ELR (cell line): ENCODE results near the gene IZUMO2.
A peak's percentile ranks its signal among the peaks of the same experiment; 100 is the strongest.
"Not testable (repeated sequence)": the region's sequence is repeated elsewhere in the genome, so short reads cannot be mapped to it uniquely, and the experiment has no call there.

ENCODE experiments used
- DNase-seq: peaks from one replicate; pipeline ENCODE4 v3.0.0-alpha.2; 2015; ENCODE audit warnings: low read depth

IZUMO2 gene

DNA sequence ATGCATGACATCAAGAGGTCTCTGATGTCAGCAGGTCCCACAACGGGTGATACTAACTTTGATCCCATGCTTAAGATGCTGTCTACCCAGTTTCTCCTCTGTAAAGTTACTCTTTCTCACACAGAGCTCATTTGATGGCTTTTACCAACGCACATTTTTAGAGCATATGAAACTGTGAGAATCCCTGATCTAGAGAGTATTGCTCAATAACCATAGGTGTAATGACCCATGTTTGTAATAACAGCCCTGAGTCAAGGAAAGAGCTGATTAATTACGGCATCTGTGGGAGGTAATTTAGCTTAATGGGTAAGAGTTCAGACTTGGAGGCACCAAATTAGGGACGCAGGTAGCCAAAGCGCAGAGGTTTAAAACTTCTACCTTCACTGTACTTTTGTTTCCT, 18.0 kb upstream of the IZUMO2 start:
- no peak for DNase-seq

DNA sequence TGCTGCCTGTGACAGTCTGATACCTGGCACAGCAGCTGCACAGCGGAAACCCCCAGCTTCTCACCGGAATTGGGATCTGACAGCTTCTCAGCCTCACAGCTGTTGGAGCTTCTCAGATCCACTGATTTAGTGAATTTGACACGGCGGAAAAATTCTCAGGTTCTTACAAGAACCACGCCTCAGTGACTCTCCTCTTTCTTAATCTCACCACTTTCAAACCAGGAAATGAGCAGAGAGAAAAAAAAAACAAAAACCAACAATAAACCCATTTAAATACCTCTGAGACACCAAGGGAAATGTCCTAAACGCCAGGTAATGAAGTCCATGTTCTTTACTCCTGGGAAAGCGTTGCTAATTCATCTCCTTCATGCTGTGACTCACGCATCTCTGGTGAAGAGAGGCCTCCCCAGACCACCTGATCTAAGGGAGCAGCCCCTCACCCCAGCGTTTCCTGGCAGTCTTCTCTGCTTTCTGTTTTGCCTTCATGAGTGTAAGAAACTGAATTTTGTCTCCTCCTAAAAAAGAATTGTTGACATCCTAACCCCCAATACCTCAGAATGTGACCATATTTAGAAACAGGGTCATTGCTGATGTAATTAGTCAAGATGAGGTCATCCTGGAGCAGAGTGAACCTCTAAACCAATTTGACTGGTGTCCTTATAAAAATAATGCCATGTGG, 15.9 kb upstream of the IZUMO2 start:
- DNase-seq = no peak

DNA sequence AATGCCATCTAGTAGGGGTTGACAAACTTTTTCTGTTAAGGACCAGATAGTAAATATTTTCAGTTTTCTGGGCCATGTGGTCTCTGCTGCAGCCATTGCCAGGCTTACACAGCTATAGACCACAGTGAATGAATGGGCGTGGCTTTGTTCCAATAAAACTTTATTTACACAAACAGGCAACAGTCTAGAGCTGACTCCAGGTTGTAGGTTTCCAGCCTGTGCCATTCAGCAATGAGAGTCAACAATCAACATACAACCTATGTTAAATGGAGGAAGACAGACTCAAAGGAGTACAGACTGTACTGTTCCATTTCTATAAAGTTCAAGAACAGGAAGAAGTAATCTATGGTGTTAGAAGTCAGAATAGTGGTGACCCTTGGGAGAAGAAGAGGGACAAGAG, 15.2 kb upstream of the IZUMO2 start:
- DNase-seq = no peak

DNA sequence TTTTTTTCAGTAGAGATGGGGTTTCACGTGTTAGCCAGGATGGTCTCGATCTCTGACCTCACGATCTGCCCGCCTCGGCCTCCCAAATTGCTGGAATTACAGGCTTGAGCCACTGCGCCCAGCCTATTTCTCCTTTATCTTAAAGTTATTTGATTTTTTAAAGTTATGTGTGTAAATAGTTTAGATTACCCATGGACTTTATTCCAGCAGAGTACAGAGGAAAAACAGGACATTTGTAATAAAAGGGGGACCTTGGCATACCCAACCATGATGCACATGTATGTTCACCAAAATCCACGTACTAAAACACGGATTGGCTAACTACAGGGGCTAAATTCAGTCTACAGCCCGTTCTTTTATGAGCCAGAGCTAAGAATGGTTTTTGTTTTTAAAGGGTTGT, 13.7 kb upstream of the IZUMO2 start:
- DNase-seq = no peak

DNA sequence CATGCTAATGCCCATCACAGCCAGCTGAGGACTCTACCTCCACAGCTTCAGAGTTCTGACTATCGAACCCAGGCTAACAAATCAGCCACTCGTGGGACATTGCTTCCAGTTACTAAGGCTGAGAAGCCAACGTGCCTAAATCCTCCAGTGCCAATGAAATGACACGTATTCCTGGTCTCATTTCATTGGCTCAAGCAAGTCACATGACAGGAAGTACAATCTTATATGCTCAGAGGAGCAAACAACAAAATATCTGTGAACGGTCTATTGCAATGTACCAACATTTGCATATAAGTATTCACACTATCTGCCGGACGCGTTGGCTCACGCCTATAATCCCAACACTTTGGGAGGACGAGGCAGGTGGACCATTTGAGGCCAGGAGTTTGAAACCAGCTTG, 12.8 kb upstream of the IZUMO2 start:
- DNase-seq = no peak

DNA sequence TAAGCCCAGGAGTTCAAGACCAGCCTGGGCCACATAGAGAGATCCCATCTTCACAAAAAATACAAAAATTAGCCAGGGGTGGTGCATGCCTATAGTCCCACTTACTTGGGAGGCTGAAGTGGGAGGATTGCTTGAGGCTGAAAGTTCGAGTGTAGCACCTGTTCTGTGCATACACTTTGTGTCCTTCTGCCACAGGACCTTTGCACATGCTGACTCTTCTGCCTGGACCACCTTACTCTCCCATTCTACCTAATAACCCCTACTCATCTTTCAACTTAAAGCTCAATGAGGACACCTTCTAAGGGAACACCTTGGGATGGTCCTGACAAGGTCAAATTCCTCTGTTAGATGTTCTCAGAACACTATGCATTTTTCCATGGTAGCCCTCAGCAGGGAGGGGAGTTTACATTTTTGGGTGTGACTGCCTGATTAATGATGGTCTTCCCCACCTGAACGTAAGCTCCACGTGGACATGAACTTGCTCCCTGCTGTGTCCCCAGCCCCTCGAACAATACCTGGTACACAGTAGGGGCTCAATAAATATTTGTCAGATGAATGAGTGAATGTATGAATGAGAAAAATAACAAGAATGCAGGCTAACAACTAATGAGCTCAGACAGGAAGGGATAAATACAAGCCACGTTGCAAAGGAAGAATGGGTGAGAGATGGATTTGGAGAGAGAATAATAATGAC, 11.2 kb upstream of the IZUMO2 start:
- no peak for DNase-seq

DNA sequence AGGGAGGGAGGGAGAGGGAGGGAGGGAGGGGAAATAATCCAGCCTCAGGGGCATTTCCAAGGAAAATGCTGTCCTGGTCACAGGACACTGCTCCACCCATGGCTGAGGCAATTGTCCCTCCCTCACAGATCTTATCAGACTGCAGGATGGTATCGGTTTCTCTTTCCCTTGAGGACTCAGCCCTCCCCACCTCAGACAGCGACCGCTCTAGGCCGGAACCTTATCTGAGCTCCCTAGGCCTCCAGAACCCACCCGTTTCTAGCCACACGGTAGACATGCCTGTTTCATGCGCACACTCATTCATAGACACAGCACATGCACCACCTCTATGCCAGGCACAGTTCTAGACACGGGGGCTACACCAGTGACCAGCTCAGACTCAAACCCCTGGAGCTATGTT, 10.0 kb upstream of the IZUMO2 start:
- DNase-seq = no peak

DNA sequence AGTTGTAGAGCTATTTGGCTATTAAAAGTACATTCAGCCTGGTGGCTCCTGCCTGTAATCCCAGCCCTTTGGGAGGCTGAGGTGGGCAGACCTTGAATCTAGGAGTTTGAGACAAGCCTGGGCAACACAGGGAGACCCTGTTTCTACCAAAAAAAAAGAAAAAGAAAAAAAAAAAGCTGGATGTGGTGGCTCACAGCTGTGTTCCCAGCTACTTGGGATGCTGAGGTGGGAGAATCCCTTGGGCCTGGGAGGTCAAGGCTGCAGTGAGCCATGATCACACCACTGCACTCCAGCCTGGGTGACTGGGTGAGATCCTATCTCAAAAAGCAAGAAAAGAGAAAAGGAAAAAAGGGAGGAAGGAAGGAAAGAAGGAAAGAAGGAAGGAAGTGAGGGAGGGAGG, 9.6 kb upstream of the IZUMO2 start:
- no peak for DNase-seq

DNA sequence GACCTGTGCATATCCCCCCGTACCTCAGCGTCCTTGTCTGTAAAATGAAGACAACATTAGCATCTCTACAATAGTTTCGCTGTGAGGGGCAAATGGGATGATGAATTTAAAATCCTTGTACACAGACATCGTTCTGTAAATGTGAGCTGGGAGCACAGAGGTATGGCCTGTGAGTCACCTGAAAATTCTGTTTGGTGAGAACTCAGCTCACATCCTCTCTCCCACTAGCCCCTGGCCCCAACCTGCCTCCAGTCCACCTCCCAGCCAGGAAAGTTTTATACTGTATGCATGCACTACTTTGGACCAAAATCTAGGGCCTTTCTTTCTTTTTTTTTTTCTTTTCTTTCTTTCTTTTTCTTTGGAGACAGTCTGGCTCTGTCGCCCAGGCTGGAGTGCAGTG, 8.7 kb upstream of the IZUMO2 start:
- DNase-seq = no peak

DNA sequence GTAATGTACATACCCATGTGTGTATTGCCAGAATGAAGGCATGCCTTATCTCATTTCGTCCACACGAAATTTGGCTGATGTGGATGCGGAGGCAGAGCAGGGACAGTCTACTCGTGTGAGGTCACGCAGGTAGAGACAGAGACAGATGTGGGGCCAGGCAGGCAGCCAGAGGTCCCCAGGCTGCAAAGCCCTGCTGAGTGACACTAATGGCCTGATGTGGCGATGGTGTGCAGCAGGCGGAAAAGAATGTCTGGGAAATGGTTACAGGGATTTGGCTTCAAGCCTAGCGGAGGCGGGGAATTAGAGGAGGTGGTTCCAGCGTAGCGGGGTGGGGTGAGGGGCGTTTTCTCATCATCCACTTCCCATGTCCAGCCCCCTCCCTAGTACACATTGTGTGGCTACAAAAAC, 4.2 kb upstream of the IZUMO2 start:
- DNase-seq = no peak

DNA sequence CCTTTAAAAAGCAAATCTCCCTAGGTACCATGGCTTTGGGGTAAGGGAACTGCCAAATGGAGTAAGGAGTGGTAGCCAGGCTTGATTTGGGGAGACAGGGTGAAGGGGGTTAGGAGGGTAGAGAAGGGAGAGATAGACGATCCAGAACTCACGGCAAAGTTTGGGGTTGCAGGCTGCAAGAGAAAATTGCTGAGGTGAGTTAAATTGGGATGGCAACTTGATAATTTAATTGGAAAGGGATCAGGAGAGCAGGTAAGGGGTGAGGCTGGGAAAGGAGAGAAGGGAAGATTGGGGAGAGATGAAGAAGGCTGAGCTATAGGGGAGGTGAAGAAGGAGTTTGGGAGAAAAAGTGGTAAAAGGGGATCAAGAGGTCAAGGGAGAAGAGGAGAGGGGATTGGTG, 4.0 kb downstream of the IZUMO2 start:
- no peak for DNase-seq

DNA sequence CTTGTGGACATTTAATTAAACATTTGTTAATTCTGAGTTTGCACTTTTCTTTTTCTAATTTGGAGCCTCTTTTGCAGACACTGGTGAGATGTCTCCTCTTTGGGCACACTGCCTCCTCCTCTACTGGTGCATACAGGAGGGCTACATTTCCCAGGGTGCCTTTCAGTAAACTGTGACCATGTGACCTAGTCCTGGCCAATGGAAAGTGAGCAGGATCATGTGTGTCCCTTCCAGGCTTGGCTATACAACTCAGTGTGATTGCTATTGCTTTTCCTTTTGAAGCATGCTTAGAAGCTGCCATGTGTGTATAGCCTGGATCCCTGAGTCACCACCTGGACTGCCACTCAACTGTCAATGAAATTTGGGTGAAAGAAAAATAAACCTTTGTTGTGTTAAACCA, 4.5 kb downstream of the IZUMO2 start:
- DNase-seq = no peak

DNA sequence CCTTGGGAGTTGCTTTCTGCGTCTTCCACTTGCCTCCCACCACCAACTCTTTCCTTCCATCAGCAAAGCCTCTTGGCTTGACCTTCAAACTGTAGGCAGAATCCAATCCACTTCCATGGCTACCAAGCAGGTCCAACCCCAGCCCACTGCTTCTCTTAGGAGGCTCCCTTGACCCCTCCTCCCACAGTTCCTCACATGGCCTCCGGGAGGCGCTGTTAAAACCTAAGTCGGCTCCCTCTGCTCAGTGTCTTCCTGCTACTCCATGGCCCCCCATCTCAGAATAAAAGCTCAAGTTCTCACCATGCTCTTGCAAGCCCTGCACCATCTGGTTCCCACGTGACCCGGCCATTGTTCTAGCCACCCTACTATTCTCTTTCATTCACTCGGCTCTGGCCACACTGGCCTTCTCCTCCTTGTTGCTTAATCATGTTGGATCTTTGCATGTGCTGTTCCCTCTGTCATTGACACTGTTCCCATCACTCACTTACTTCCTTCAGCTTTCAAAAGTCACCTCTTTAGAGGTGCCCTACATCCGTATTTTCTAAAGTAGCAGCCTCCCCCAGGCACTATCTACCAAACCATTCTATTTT, 7.5 kb downstream of the IZUMO2 start:
- no peak for DNase-seq

DNA sequence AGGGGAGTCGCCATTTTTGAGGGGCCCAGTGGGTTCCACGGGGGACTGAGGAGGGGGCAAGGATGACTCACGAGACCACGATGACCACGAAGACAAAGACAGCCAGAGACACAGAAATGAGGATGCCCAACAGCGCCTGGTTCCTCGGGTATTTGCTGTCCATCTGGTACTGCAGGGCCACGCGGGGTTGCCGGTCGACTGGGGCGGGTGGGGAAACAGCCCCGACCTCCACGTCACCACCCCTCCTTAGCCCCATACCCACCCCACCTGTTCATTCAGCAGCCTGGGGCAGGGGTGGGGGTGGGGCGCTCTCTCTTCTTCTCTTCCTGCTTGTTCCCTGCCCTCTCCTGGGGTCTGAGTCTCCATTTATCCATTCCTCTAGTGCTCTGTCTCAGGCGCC, 8.6 kb downstream of the IZUMO2 start:
- no peak for DNase-seq

DNA sequence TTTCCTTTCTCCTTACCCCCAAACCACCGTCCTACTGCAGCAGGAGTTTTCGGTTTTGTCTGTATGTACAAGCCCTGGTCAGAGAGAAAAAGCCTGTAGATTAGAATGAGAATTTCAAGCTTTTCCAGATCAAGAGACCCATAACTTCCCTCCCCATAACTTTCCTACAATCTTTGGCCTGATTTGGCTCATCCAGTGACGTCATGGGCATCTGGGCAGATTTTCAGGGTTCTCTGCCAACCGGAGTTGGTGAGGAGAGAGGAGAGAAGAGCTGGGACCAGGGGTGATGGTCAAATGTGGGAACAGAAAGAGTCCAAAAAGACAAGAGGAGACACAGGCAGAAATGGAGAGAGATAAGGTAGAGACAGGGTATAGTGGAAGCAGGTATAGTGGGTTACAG, 10.5 kb downstream of the IZUMO2 start:
- no peak for DNase-seq

DNA sequence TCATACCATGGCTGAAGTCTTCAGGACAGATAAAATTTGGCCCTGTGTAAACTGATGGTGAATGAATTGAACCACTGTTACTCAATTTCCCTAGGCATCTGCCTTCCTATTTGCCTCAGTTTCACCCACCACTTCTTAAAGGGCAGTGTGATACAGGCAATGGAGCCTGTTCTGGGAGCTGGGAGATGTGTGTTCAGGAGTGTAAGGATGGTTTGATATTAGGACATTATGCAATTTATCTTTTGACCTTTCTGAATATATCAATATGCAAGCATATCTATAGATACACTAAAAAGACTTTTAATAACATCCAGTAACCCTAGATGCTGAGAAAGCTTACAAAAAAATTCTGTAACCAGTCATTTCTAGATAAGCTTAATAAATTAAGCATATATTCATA, 14.6 kb downstream of the IZUMO2 start:
- no peak for DNase-seq

DNA sequence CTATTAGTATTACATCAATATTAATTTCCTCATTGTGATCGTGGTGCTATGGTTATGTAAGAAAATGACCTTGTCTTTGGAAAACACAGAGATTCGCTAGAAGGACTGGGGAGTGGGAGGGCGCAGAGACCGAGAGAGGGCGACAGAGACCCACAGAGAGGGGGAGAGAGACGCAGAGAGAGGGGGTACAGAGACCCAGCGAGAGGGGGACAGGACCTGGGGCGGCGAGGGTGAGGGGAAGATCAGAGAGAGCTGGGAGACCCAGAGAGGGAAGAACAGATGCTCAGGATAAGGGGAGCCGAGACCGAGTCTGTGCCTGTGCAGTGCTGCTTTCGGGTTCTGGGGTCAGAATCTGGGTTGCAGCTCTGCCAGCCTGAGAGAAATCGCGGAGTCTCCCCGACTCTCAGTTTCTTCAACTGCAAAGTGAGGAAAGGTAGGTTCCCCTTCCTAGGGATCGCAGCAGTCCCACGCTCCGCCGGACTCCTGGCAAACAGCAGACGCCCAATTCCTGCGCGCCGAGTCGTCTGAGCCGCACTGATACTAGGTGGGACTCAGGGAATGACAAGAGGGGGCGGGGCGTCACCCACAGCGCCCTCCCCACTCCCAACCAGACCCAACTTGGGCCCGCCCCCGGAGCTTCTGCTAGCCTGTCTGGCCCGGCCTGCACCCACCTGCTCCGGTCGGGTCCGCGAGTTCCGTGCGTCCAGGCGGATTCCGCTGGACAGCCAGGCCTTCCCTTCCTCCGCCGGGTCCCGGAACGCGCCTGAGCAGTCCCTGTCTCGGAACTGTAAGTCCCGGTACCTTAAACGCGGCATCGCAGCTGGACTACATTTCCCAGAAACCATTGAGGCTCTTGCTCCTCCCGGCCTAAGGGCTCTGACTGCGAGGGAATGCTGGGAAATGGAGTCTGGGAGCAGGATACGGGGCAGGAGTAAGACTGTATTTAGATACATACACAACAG, 15.3 kb downstream of the IZUMO2 start:
- peak; percentile 82 for DNase-seq

DNA sequence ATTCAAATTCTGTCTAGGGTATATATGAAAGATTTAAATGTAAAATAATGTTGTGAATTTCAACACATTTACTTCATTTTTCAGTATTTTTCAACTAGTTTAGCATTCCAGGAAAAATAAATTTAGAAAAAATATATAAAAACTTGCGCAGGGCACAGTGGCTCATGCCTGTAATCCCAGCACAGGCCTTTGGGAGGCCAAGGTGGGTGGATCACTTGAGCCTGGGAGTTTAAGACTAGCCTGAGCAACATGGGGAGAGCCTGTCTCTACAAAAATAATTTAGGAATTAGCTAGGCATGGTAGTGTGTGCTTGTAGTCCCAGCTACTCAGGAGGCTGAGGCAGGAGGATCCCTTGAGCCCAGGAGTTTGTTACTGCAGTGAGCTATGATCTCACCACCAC, 21.2 kb downstream of the IZUMO2 start:
- not testable (repeated sequence) for DNase-seq

DNA sequence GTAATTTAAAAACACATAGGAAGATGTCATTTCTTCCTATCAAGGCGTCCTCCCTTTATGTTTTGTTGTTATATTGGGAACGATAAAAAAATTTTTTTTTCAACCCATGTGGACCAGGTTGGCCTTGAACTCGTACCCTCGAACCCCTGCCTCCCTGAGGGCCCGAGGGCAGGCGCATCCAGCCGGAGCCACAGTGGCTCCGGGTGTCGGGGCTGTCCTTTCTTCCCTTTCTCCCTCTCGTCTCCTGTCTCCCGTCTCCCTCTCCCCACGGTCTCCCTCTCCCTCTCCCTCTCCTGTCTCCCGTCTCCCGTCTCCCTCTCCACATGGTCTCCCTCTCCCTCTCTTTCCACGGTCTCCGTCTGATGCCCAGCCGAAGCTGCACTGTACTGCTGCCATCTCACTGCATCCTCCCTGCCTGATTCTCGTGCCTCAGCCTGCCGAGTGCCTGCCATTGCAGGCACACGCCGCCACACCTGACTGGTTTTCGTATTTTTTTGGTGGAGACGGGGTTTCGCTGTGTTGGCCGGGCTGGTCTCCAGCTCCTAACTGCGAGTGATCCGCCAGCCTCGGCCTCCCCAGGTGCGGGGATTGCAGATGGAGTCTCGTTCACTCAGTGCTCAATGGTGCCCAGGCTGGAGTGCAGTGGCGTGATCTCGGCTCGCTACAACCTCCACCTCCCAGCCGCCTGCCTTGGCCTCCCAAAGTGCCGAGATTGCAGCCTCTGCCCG, 22.8 kb downstream of the IZUMO2 start:
- DNase-seq = not testable (repeated sequence)

DNA sequence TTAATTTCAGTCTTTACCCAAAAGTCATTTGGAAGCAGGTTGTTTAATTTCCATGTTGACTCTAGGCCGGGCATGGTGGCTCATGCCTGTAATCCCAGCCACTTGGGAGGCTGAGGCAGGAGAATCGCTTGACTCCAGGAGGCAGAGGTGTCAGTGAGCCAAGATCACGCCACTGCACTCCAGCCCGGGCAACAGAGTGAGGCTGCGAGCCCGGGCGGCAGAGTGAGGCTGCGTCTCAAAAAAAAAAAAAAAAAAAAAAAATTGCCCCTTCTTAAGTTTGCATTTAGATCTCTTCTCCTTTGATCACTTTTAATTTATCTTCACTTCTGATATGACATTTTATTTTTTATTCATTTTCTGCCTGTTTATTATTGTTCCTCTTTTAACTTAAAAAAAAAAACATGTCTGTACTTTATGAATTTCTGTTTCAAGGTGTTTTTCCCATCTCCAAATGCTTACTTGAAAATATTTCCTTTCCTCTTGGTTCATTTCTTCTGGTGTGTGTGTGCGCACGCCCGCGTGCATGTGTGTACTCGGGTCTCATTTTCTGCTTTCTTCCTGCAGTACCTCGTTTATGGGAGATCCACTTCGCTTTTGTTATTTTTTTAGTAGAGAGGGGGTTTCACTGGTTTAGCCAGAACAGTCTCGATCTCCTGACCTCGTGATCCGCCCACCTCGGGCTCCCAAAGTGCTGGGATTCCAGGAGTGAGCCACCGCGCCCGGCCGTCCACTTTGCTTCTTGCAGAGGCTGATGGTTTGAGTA, 26.3 kb downstream of the IZUMO2 start:
- not testable (repeated sequence) for DNase-seq
